HUES64 (cell line): ENCODE results near the gene PHKA2.

Experiments
- H3K27ac ChIP-seq: 2 replicates; pipeline ENCODE4 v1.7.0; 2013; ENCODE audit warnings: low read depth, low read length, inconsistent platforms
- H3K27me3 ChIP-seq: 2 replicates; pipeline ENCODE4 v1.6.1; 2013; ENCODE audit warnings: mild to moderate bottlenecking, low read length; ENCODE audit not compliant: insufficient read depth
- H3K36me3 ChIP-seq: 2 replicates; pipeline ENCODE4 v1.6.1; 2013; ENCODE audit warnings: mild to moderate bottlenecking, low read length; ENCODE audit not compliant: insufficient read depth
- H3K4me1 ChIP-seq: 2 replicates; pipeline ENCODE4 v1.6.1; 2013; ENCODE audit warnings: mild to moderate bottlenecking, low read length, moderate library complexity; ENCODE audit not compliant: insufficient read depth
- H3K4me3 ChIP-seq: 2 replicates; pipeline ENCODE4 v1.5.1; 2013; ENCODE audit warnings: mild to moderate bottlenecking, low read length, moderate library complexity
- H3K9ac ChIP-seq: 2 replicates; pipeline ENCODE4 v1.6.1; 2013; ENCODE audit warnings: mild to moderate bottlenecking, low read depth, low read length
- H3K9me3 ChIP-seq: 2 replicates; pipeline ENCODE4 v1.6.1; 2013; ENCODE audit warnings: low read depth, low read length; ENCODE audit not compliant: insufficient read depth
- WGBS: fragments of 150-250, 120-280 bp; methylation state at CpG from one replicate; pipeline ENCODE4 v1.1.7; 2013; ENCODE audit warnings: missing lambda C conversion rate; 5-methylcytosine and 5-hydroxymethylcytosine counted together

Gene PHKA2

GRCh38 chrX:18877469-18877868, 106.4 kb downstream of the PHKA2 start:
- Histone ChIP-seq H3K9me3 (no peaks in the 10 kb centered on the region), H3K4me3 (no peak overlapping the region), H3K27me3 (no peaks in the 10 kb centered on the region), H3K36me3 (no peaks in the 10 kb centered on the region), H3K27ac (no peak overlapping the region), H3K4me1 (no peaks in the 10 kb centered on the region), H3K9ac (no peak overlapping the region)
- WGBS: 91% methylated on average over 7 of the region's 7 CpGs

GRCh38 chrX:18875256-18875878, 108.5 kb downstream of the PHKA2 start:
- Histone ChIP-seq H3K9ac (no peak overlapping the region), H3K36me3 (no peaks in the 10 kb centered on the region), H3K27ac (no peak overlapping the region), H3K27me3 (no peaks in the 10 kb centered on the region), H3K9me3 (no peaks in the 10 kb centered on the region), H3K4me3 (no peak overlapping the region), H3K4me1 (no peaks in the 10 kb centered on the region)
- WGBS: 88% methylated on average over 13 of the region's 15 CpGs

GRCh38 chrX:18874560-18875255, 109.2 kb downstream of the PHKA2 start:
- 94% methylated on average over 24 of the region's 27 CpGs for WGBS
- H3K27ac ChIP-seq: no peak overlapping the region
- no peaks in the 10 kb centered on the region for H3K27me3 ChIP-seq

GRCh38 chrX:18873836-18874235, 110.1 kb downstream of the PHKA2 start:
- Histone ChIP-seq H3K9me3 (no peaks in the 10 kb centered on the region), H3K36me3 (no peaks in the 10 kb centered on the region), H3K27ac (no peak overlapping the region), H3K9ac (no peak overlapping the region), H3K4me1 (no peaks in the 10 kb centered on the region), H3K4me3 (no peak overlapping the region), H3K27me3 (no peaks in the 10 kb centered on the region)
- WGBS: 96% methylated on average over 12 of the region's 12 CpGs

More at GRCh38 chrX:18874560-18875255, 109.2 kb downstream of the PHKA2 start:
- Histone ChIP-seq H3K4me1 (no peaks in the 10 kb centered on the region), H3K36me3 (no peaks in the 10 kb centered on the region), H3K9ac (no peak overlapping the region), H3K9me3 (no peaks in the 10 kb centered on the region), H3K4me3 (no peak overlapping the region)

- H3K9me3 ChIP-seq: no peaks in the 10 kb centered on the region
- H3K27me3 ChIP-seq: no peaks in the 10 kb centered on the region
- no peak overlapping the region for H3K9ac ChIP-seq
- no peak overlapping the region for H3K27ac ChIP-seq
- WGBS: 92% methylated on average over 27 of the region's 27 CpGs
- H3K4me3 ChIP-seq: no peak overlapping the region
- H3K36me3 ChIP-seq: no peaks in the 10 kb centered on the region
- H3K4me1 ChIP-seq: no peaks in the 10 kb centered on the region
Observed at GRCh38 chrX:18873189-18873791, 110.6 kb downstream of the PHKA2 start.

- H3K4me3 ChIP-seq: no peak overlapping the region
- H3K36me3 ChIP-seq: no peaks in the 10 kb centered on the region
- no peaks in the 10 kb centered on the region for H3K9me3 ChIP-seq
- no peaks in the 10 kb centered on the region for H3K27me3 ChIP-seq
- H3K4me1 ChIP-seq: no peaks in the 10 kb centered on the region
- no peak overlapping the region for H3K27ac ChIP-seq
- WGBS: 91% methylated on average over 8 of the region's 8 CpGs
- H3K9ac ChIP-seq: no peak overlapping the region
Observed at GRCh38 chrX:18872621-18873020, 111.3 kb downstream of the PHKA2 start.

- Histone ChIP-seq H3K4me3 (no peak overlapping the region), H3K27me3 (no peaks in the 10 kb centered on the region), H3K27ac (no peak overlapping the region), H3K36me3 (no peaks in the 10 kb centered on the region), H3K9me3 (no peaks in the 10 kb centered on the region), H3K4me1 (no peaks in the 10 kb centered on the region), H3K9ac (no peak overlapping the region)
- WGBS: 85% methylated on average over 12 of the region's 12 CpGs
Observed at GRCh38 chrX:18871970-18872369, 111.9 kb downstream of the PHKA2 start.

GRCh38 chrX:18871161-18871890, 112.6 kb downstream of the PHKA2 start:
- no peaks in the 10 kb centered on the region for H3K4me1 ChIP-seq
- no peak overlapping the region for H3K4me3 ChIP-seq
- H3K9ac ChIP-seq: no peak overlapping the region
- 93% methylated on average over 10 of the region's 10 CpGs for WGBS
- no peaks in the 10 kb centered on the region for H3K27me3 ChIP-seq
- no peaks in the 10 kb centered on the region for H3K9me3 ChIP-seq
- no peak overlapping the region for H3K27ac ChIP-seq
- no peaks in the 10 kb centered on the region for H3K36me3 ChIP-seq

- Histone ChIP-seq H3K9me3 (no peaks in the 10 kb centered on the region), H3K27ac (no peak overlapping the region), H3K27me3 (no peaks in the 10 kb centered on the region), H3K4me3 (no peak overlapping the region), H3K36me3 (no peaks in the 10 kb centered on the region), H3K4me1 (no peaks in the 10 kb centered on the region), H3K9ac (no peak overlapping the region)
- 94% methylated on average over 14 of the region's 15 CpGs for WGBS
Observed at GRCh38 chrX:18864390-18864920, 119.5 kb downstream of the PHKA2 start.

- 98% methylated on average over 5 of the region's 5 CpGs for WGBS
- Histone ChIP-seq H3K9me3 (no peaks in the 10 kb centered on the region), H3K36me3 (no peaks in the 10 kb centered on the region), H3K27me3 (no peaks in the 10 kb centered on the region), H3K9ac (no peak overlapping the region), H3K27ac (no peak overlapping the region), H3K4me3 (no peak overlapping the region), H3K4me1 (no peaks in the 10 kb centered on the region)
Observed at GRCh38 chrX:18861511-18861910, 122.4 kb downstream of the PHKA2 start.

GRCh38 chrX:18856645-18856997, 127.3 kb downstream of the PHKA2 start:
- Histone ChIP-seq H3K36me3 (no peaks in the 10 kb centered on the region), H3K27me3 (no peaks in the 10 kb centered on the region), H3K9ac (no peak overlapping the region), H3K27ac (no peak overlapping the region), H3K4me3 (no peak overlapping the region), H3K4me1 (no peaks in the 10 kb centered on the region), H3K9me3 (no peaks in the 10 kb centered on the region)
- no CpG with 5 or more reads among the region's 1 CpG for WGBS
